ENCODE results near the gene ZNG1A. TPM values are rescaled to one million over a fixed set of nuclear protein-coding genes. Genes with fewer than 3 reads are reported as not detected.
"Not testable (repeated sequence)": the region's sequence is repeated elsewhere in the genome, so short reads cannot be mapped to it uniquely, and the experiment has no call there.

The ZNG1A gene
- total RNA-seq, 1 experiment from 2014 or later: 69.1 TPM

- no TSS peak for BruUV-seq (replicated peaks)
- H3K9ac ChIP-seq (ENCODE audit: low read length): peak within 1 kb of the TSS; percentile 50
- TF ChIP-seq CTCF (conservative IDR thresholded peaks at IDR 0.05; ENCODE audit: low read depth, low read length) (peak; percentile 54), EZH2 (IDR thresholded peaks at IDR 0.05; ENCODE audit: low read length, unreplicated experiment) (no peak), EZH2phosphoT487 (IDR thresholded peaks at IDR 0.05; ENCODE audit: borderline replicate concordance, low read length) (no peak)
- H4K20me1 ChIP-seq (ENCODE audit: low read length): no peaks in the 10 kb centered on the region
- ChIA-PET POLR2A (ENCODE audit: unreplicated experiment) (interaction anchor here (0.6 kb wide), 2 partner anchors 32 to 596 kb away, joined by 3 to 12 read pairs; no protein-coding TSS in a partner anchor), CTCF (no interaction called here)
- H2AFZ ChIP-seq (ENCODE audit: low read length): peak within 1 kb of the TSS; percentile 87
- DNase-seq: peak; percentile 63
- H3K79me2 ChIP-seq (ENCODE audit: low read length): no peaks in the 10 kb centered on the region
- H3K27me3 ChIP-seq (ENCODE audit: low read length): no peaks in the 10 kb centered on the region
- H3F3A ChIP-seq (ENCODE audit: low read length, unreplicated experiment): no peaks in the 10 kb centered on the region
- H3K9me2 ChIP-seq (replicated peaks; ENCODE audit: low read length): no peaks in the 10 kb centered on the region
- peak within 1 kb of the TSS; percentile 79 for H3K4me3 ChIP-seq (ENCODE audit: low read length)
- H3K27ac ChIP-seq (ENCODE audit: low read length): no peak within 1 kb of the TSS
- no peaks in the 10 kb centered on the region for H3K9me3 ChIP-seq (ENCODE audit: low read length)
- intact Hi-C loops (cut with micrococcal nuclease): loop anchor here (2.0 kb wide), 1 partner anchor 24 kb away; no protein-coding TSS in a partner anchor
- peak; percentile 94 for ATAC-seq
- peak within 1 kb of the TSS; percentile 90 for H3K4me2 ChIP-seq (ENCODE audit: low read length)
- H3K4me1 ChIP-seq (ENCODE audit: insufficient read depth, low read length): peaks cover 4% of the 10 kb centered on the region; the same call in 1 of the 2 replicates
- H3K36me3 ChIP-seq (ENCODE audit: low read depth, low read length): no peaks in the 10 kb centered on the region
Measured at GRCh38 chr9:214648-215493, 36.0 kb upstream of the ZNG1A start, which contains the start of gene DOCK8. TSS of gene DOCK8 (plus strand) at chr9:214865. CDS start at chr9:214977, 112 bp downstream.

GRCh38 chr9:214351-214647 is 35.4 kb upstream of the ZNG1A start:
- ChIA-PET POLR2A (ENCODE audit: unreplicated experiment) (no interaction called here), CTCF (no interaction called here)
- Histone ChIP-seq H3K9me3 (ENCODE audit: low read length) (no peaks in the 10 kb centered on the region), H3K9me2 (replicated peaks; ENCODE audit: low read length) (no peaks in the 10 kb centered on the region), H3K4me3 (ENCODE audit: low read length) (peak overlapping the region; percentile 79), H3F3A (ENCODE audit: low read length, unreplicated experiment) (no peaks in the 10 kb centered on the region), H3K36me3 (ENCODE audit: low read depth, low read length) (no peaks in the 10 kb centered on the region), H3K27me3 (ENCODE audit: low read length) (no peaks in the 10 kb centered on the region), H3K27ac (ENCODE audit: low read length) (no peak overlapping the region), H3K4me1 (ENCODE audit: insufficient read depth, low read length) (peaks cover 4% of the 10 kb centered on the region; the same call in 1 of the 2 replicates), H4K20me1 (ENCODE audit: low read length) (no peaks in the 10 kb centered on the region), H3K4me2 (ENCODE audit: low read length) (peak overlapping the region; percentile 90), H3K9ac (ENCODE audit: low read length) (peak overlapping the region; percentile 50; the same call in 1 of the 2 replicates), H2AFZ (ENCODE audit: low read length) (peak overlapping the region; percentile 87), H3K79me2 (ENCODE audit: low read length) (no peaks in the 10 kb centered on the region)
- no TSS peak for BruUV-seq (replicated peaks)
- DNase-seq (no peak), ATAC-seq (no peak)
- intact Hi-C loops (cut with micrococcal nuclease): loop anchor here (2.0 kb wide), 1 partner anchor 25 kb away; no protein-coding TSS in a partner anchor
- no peak for TF ChIP-seq EZH2phosphoT487 (IDR thresholded peaks at IDR 0.05; ENCODE audit: borderline replicate concordance, low read length)
- TF ChIP-seq EZH2 (IDR thresholded peaks at IDR 0.05; ENCODE audit: low read length, unreplicated experiment): no peak
- no peak for TF ChIP-seq CTCF (conservative IDR thresholded peaks at IDR 0.05; ENCODE audit: low read depth, low read length)

GRCh38 chr9:213901-214300 is 35.0 kb upstream of the ZNG1A start:
- intact Hi-C loops (cut with micrococcal nuclease): loop anchor here (2.0 kb wide), 1 partner anchor 25 kb away; no protein-coding TSS in a partner anchor
- DNase-seq: not testable (repeated sequence)

More at GRCh38 chr9:213901-214300, 35.0 kb upstream of the ZNG1A start:
- H3F3A ChIP-seq (ENCODE audit: low read length, unreplicated experiment); H3K9me2 ChIP-seq (replicated peaks; ENCODE audit: low read length); CTCF ChIA-PET; H3K79me2 ChIP-seq (ENCODE audit: low read length); H3K27ac ChIP-seq (ENCODE audit: low read length); ATAC-seq; H3K9ac ChIP-seq (ENCODE audit: low read length); H3K9me3 ChIP-seq (ENCODE audit: low read length); H3K27me3 ChIP-seq (ENCODE audit: low read length); H3K36me3 ChIP-seq (ENCODE audit: low read depth, low read length); POLR2A ChIA-PET (ENCODE audit: unreplicated experiment); H4K20me1 ChIP-seq (ENCODE audit: low read length); H3K4me1 ChIP-seq (ENCODE audit: insufficient read depth, low read length): not testable (repeated sequence)
- BruUV-seq (replicated peaks): TSS peak; percentile 57
- H2AFZ ChIP-seq (ENCODE audit: low read length): peak overlapping the region; percentile 87
- H3K4me2 ChIP-seq (ENCODE audit: low read length): peak overlapping the region; percentile 90
- H3K4me3 ChIP-seq (ENCODE audit: low read length): peak overlapping the region; percentile 79
